CD14-positive monocyte (primary cell): Measurements from ENCODE around the gene CHCHD6. TPM values are rescaled to one million over a fixed set of nuclear protein-coding genes. Genes with fewer than 3 reads are reported as not detected.

Source experiments
- DNase-seq, 3 donors: peaks; one replicate each; pipeline ENCODE4 v3.0.0-alpha.2; 2011 to 2022
- H2AFZ ChIP-seq: 2 replicates; pipeline ENCODE4 v1.6.0; 2012; ENCODE audit warnings: mild to moderate bottlenecking, low read depth, low read length, inconsistent platforms; ENCODE audit not compliant: insufficient read depth, poor library complexity, severe bottlenecking
- H3K27ac ChIP-seq, 2 donors: 1 replicate in 1 of 2; 2 replicates in 1 of 2; pipeline ENCODE4 v1.5.1; 2012 to 2013; ENCODE audit warnings: low read length in 2 of 2, control low read depth in 1 of 2, inconsistent platforms in 1 of 2, low read depth in 1 of 2, mild to moderate bottlenecking in 1 of 2
- H3K27me3 ChIP-seq, 2 donors: one replicate each; pipeline versions ENCODE4 v1.6.0 to v1.6.1; 2011 to 2013; ENCODE audit warnings: low read length in 2 of 2; ENCODE audit not compliant: control insufficient read depth in 2 of 2, insufficient read depth in 2 of 2
- H3K36me3 ChIP-seq, 2 donors: replicated peaks in 1 of 2; 1 replicate in 1 of 2; 2 replicates in 1 of 2; pipeline versions ENCODE4 v1.5.1 to v1.6.1; 2012 to 2013; ENCODE audit warnings: low read length in 2 of 2, control low read depth in 1 of 2, inconsistent platforms in 1 of 2, mild to moderate bottlenecking in 1 of 2; ENCODE audit not compliant: insufficient read depth in 2 of 2, control insufficient read depth in 1 of 2
- H3K4me1 ChIP-seq, 2 donors: 1 replicate in 1 of 2; 2 replicates in 1 of 2; pipeline versions ENCODE4 v1.5.1 to v1.6.1; 2012 to 2013; ENCODE audit warnings: low read length in 2 of 2, control low read depth in 1 of 2, inconsistent platforms in 1 of 2, mild to moderate bottlenecking in 1 of 2, moderate library complexity in 1 of 2; ENCODE audit not compliant: insufficient read depth in 2 of 2, control insufficient read depth in 1 of 2
- H3K4me2 ChIP-seq: replicated peaks from 2 replicates; pipeline ENCODE3; 2012; ENCODE audit warnings: low read length, moderate library complexity, mild to moderate bottlenecking; ENCODE audit not compliant: poor library complexity, severe bottlenecking; ENCODE audit errors: extremely low read depth
- H3K4me3 ChIP-seq, 3 experiments: fragments of 200-600 bp in 1 of 3; sonication (generic) in 1 of 3; replicated peaks in 1 of 3; 1 replicate in 2 of 3; 2 replicates in 1 of 3; pipeline ENCODE4 v1.5.1; 2011 to 2013; ENCODE audit warnings: low read length in 3 of 3, mild to moderate bottlenecking in 3 of 3, control low read depth in 2 of 3, low read depth in 2 of 3, inconsistent platforms in 1 of 3, moderate library complexity in 1 of 3
- H3K79me2 ChIP-seq: 2 replicates; pipeline ENCODE4 v1.6.0; 2012; ENCODE audit warnings: mild to moderate bottlenecking, control low read depth, inconsistent platforms, low read length, moderate library complexity; ENCODE audit not compliant: insufficient read depth
- H3K9ac ChIP-seq: 2 replicates; pipeline ENCODE4 v1.6.0; 2017; ENCODE audit warnings: low read length, mild to moderate bottlenecking; ENCODE audit not compliant: insufficient read depth, poor library complexity, severe bottlenecking
- H3K9me3 ChIP-seq, 2 donors: replicated peaks in 1 of 2; 1 replicate in 1 of 2; 2 replicates in 1 of 2; pipeline versions ENCODE4 v1.5.1 to v1.6.1; 2012 to 2013; ENCODE audit warnings: low read length in 2 of 2, control low read depth in 1 of 2; ENCODE audit not compliant: control insufficient read depth in 1 of 2, insufficient read depth in 1 of 2
- H4K20me1 ChIP-seq: 2 replicates; pipeline ENCODE4 v1.6.0; 2012; ENCODE audit warnings: mild to moderate bottlenecking, low read length, control low read depth, moderate library complexity; ENCODE audit not compliant: insufficient read depth
- H3K27ac Mint-ChIP-seq, 7 donors: one replicate each; pipeline ENCODE4 v1.8.0; 2020; ENCODE audit warnings: mild to moderate bottlenecking in 7 of 7, mixed read lengths in 7 of 7, moderate library complexity in 6 of 7, inconsistent platforms in 2 of 7
- H3K27me3 Mint-ChIP-seq, 3 donors: one replicate each; pipeline ENCODE4 v1.8.0; 2021 to 2022; ENCODE audit warnings: low read depth in 3 of 3, mild to moderate bottlenecking in 3 of 3, mixed read lengths in 3 of 3, moderate library complexity in 3 of 3, inconsistent platforms in 1 of 3
- H3K36me3 Mint-ChIP-seq, 2 donors: one replicate each; pipeline ENCODE4 v1.8.0; 2020; ENCODE audit warnings: mixed read lengths in 2 of 2, inconsistent platforms in 1 of 2, mild to moderate bottlenecking in 1 of 2
- H3K4me1 Mint-ChIP-seq: one replicate; pipeline ENCODE4 v1.8.0; 2020; ENCODE audit warnings: mild to moderate bottlenecking, mixed read lengths
- H3K4me3 Mint-ChIP-seq, 2 donors: one replicate each; pipeline ENCODE4 v1.8.0; 2020; ENCODE audit warnings: mild to moderate bottlenecking in 2 of 2, mixed read lengths in 2 of 2, moderate library complexity in 1 of 2
- H3K9me3 Mint-ChIP-seq, 7 donors: one replicate each; pipeline ENCODE4 v1.8.0; 2020 to 2022; ENCODE audit warnings: mixed read lengths in 7 of 7, mild to moderate bottlenecking in 6 of 7, moderate library complexity in 6 of 7, inconsistent platforms in 2 of 7
- CTCF ChIP-seq: fragments of 200-600 bp; IDR thresholded peaks from one replicate; pipeline ENCODE4 v1.8.0; 2022; ENCODE audit warnings: antibody characterized with exemption, mild to moderate bottlenecking
- WGBS: methylation state at CpG from one replicate; pipeline ENCODE4 v1.1.5; 2013; ENCODE audit warnings: missing lambda C conversion rate; ENCODE audit not compliant: insufficient coverage; 5-methylcytosine and 5-hydroxymethylcytosine counted together
- intact Hi-C, 2 donors: fragments of 100-400 bp; cut with micrococcal nuclease; formaldehyde crosslinking; loops; one replicate each; pipeline versions ENCODE4 v1.15.0 to v1.15.1; 2023
- polyA plus RNA-seq, 3 donors: library from polyadenylated mRNA; depleted of rRNA in 1 of 3; unstranded in 2 of 3; stranded (reverse) in 1 of 3; fragments of 300-500 nt in 2 of 3; fragments of >200 nt in 1 of 3; fragmentation: Illumina TruSeq in 2 of 3; gene quantifications; 1 replicate in 2 of 3; 2 replicates in 1 of 3; pipeline ENCODE4 v1.2.3, GENCODE V29; 2012 to 2021

Gene CHCHD6
- polyA plus RNA-seq, 3 donors, result 1.1 to 1.8 (median 1.8) TPM

GRCh38 chr3:126751611-126752302 is 47.7 kb downstream of the CHCHD6 start:
- intact Hi-C loops, result loop anchor here (5.0 to 10.0 kb wide), 3 partner anchors 231 to 793 kb away; partner anchors contain the start of gene PLXNA1 (in 1 of the 2)
- WGBS, result 74% methylated on average over 5 of the region's 7 CpGs
- Histone ChIP-seq H3K4me1 (no peaks in the 10 kb centered on the region), H3K79me2 (no peaks in the 10 kb centered on the region), H3K4me3 (no peak overlapping the region), H2AFZ (no peak overlapping the region), H4K20me1 (no peaks in the 10 kb centered on the region), H3K27me3 (no peaks in the 10 kb centered on the region), H3K4me2 (no peak overlapping the region), H3K36me3 (no peaks in the 10 kb centered on the region), H3K27ac (no peak overlapping the region), H3K9me3 (no peaks in the 10 kb centered on the region), H3K9ac (no peak overlapping the region)
- peak overlapping the region in 1 of 7 donors; percentile 1 for H3K27ac Mint-ChIP-seq
- no peaks in the 10 kb centered on the region for H3K4me1 Mint-ChIP-seq
- H3K36me3 Mint-ChIP-seq, result no peaks in the 10 kb centered on the region
- no peak for TF ChIP-seq CTCF
- no peaks in the 10 kb centered on the region for H3K9me3 Mint-ChIP-seq
- DNase-seq, result no peak
- H3K27me3 Mint-ChIP-seq, result peaks cover 0 to 2% (median 1%) of the 10 kb centered on the region in 3 donors
- no peak overlapping the region for H3K4me3 Mint-ChIP-seq

- Histone ChIP-seq H3K9me3 (no peaks in the 10 kb centered on the region), H3K9ac (no peak overlapping the region), H3K27ac (no peak overlapping the region), H3K4me2 (no peak overlapping the region), H3K4me3 (no peak overlapping the region), H3K27me3 (no peaks in the 10 kb centered on the region), H3K36me3 (no peaks in the 10 kb centered on the region), H3K79me2 (no peaks in the 10 kb centered on the region), H4K20me1 (no peaks in the 10 kb centered on the region), H2AFZ (no peak overlapping the region), H3K4me1 (no peaks in the 10 kb centered on the region)
- Mint-ChIP-seq H3K4me3 (no peak overlapping the region), H3K4me1 (no peaks in the 10 kb centered on the region), H3K27me3 (peaks cover 0 to 2% (median 1%) of the 10 kb centered on the region in 3 donors), H3K9me3 (no peaks in the 10 kb centered on the region), H3K36me3 (no peaks in the 10 kb centered on the region), H3K27ac (no peak overlapping the region)
- 91% methylated on average over 7 of the region's 15 CpGs for WGBS
- peak; percentile 80 for TF ChIP-seq CTCF
- DNase-seq, result peak; percentile 22 to 50 (median 26)
- intact Hi-C loops, result loop anchor here (5.0 to 10.0 kb wide), 3 partner anchors 230 to 792 kb away; partner anchors contain the start of gene PLXNA1 (in 1 of the 2)
These were observed 48.5 kb downstream of the CHCHD6 start for GRCh38 chr3:126752303-126753190.
